Neural cell (in vitro differentiated cells): ENCODE data around the gene RNF213. TPM values are rescaled to one million over a fixed set of nuclear protein-coding genes. Genes with fewer than 3 reads are reported as not detected.

Experiments
- H2AFZ ChIP-seq: fragments of 200-600, 300-800 bp; sonication (generic), shearing (Covaris generic); 2 replicates; pipeline ENCODE4 v1.6.0; 2014; ENCODE audit warnings: low read depth, mild to moderate bottlenecking, antibody characterized with exemption, low read length, moderate library complexity
- H3F3A ChIP-seq: fragments of 200-600 bp; shearing (Covaris generic); 2 replicates; pipeline ENCODE4 v1.6.1; 2016; ENCODE audit warnings: mild to moderate bottlenecking, moderate library complexity, mixed read lengths, antibody characterized with exemption, low read length; ENCODE audit not compliant: insufficient read depth, poor library complexity, severe bottlenecking
- H3K27ac ChIP-seq: fragments of 200-600, 300-800 bp; sonication (generic), shearing (Covaris generic); 2 replicates; pipeline ENCODE4 v1.5.1; 2014; ENCODE audit warnings: mild to moderate bottlenecking, low read length, moderate library complexity
- H3K27me3 ChIP-seq: fragments of 300-800, 200-600 bp; sonication (generic), shearing (Covaris generic); 2 replicates; pipeline ENCODE4 v1.6.0; 2014; ENCODE audit warnings: mild to moderate bottlenecking, low read depth, low read length, moderate library complexity; ENCODE audit not compliant: insufficient read depth
- H3K36me3 ChIP-seq: fragments of 300-800, 200-600 bp; sonication (generic), shearing (Covaris generic); 2 replicates; pipeline ENCODE4 v1.5.1; 2014; ENCODE audit warnings: mild to moderate bottlenecking, antibody characterized with exemption, low read length, moderate library complexity; ENCODE audit not compliant: insufficient read depth
- H3K4me2 ChIP-seq: fragments of 300-800, 200-600 bp; sonication (generic), shearing (Covaris generic); 2 replicates; pipeline ENCODE4 v1.6.0; 2014; ENCODE audit warnings: mild to moderate bottlenecking, low read length
- H3K4me3 ChIP-seq: fragments of 300-800, 200-600 bp; sonication (generic), shearing (Covaris generic); 2 replicates; pipeline ENCODE4 v1.5.1; 2014; ENCODE audit warnings: mild to moderate bottlenecking, low read length, moderate library complexity
- H3K79me2 ChIP-seq: fragments of 200-600 bp; shearing (Covaris generic); replicated peaks from 2 replicates; pipeline ENCODE4 v1.6.0; 2014; ENCODE audit warnings: mild to moderate bottlenecking, low read length, moderate library complexity; ENCODE audit not compliant: insufficient read depth
- H3K9ac ChIP-seq: fragments of 300-800, 200-600 bp; sonication (generic), shearing (Covaris generic); 2 replicates; pipeline ENCODE4 v1.6.1; 2016; ENCODE audit warnings: mild to moderate bottlenecking, low read length, mixed read lengths
- H3K9me2 ChIP-seq: fragments of 200-600 bp; shearing (Covaris generic); 2 replicates; pipeline ENCODE4 v1.6.1; 2016; ENCODE audit warnings: mild to moderate bottlenecking, low read length, mixed read lengths; ENCODE audit not compliant: insufficient read depth
- H3K9me3 ChIP-seq: fragments of 200-600, 300-800 bp; sonication (generic), shearing (Covaris generic); 2 replicates; pipeline ENCODE4 v1.6.1; 2016; ENCODE audit warnings: mild to moderate bottlenecking, mixed run types, low read length, moderate library complexity, mixed read lengths
- H4K20me1 ChIP-seq: fragments of 200-600 bp; shearing (Covaris generic); 2 replicates; pipeline ENCODE4 v1.6.1; 2016; ENCODE audit warnings: mild to moderate bottlenecking, mixed run types; ENCODE audit not compliant: insufficient read depth
- CTCF ChIP-seq: fragments of 450-650 bp; IDR thresholded peaks from 2 replicates; pipeline ENCODE4 v1.5.1; 2014; ENCODE audit warnings: antibody characterized with exemption, mild to moderate bottlenecking, moderate library complexity; ENCODE audit not compliant: poor library complexity, severe bottlenecking
- EP300 ChIP-seq: fragments of 450-650 bp; conservative IDR thresholded peaks from 2 replicates; pipeline ENCODE4 v1.6.1; 2014; ENCODE audit warnings: antibody characterized with exemption, mild to moderate bottlenecking, moderate library complexity; ENCODE audit not compliant: poor library complexity, severe bottlenecking
- EZH2 ChIP-seq: fragments of 200-600, 300-800 bp; shearing (Covaris generic), sonication (generic); IDR thresholded peaks from 2 replicates; pipeline ENCODE4 v1.6.1; 2014; ENCODE audit warnings: antibody characterized with exemption, low read length, borderline replicate concordance, mild to moderate bottlenecking; ENCODE audit not compliant: insufficient read depth, poor library complexity, severe bottlenecking
- MXI1 ChIP-seq: fragments of 450-650 bp; conservative IDR thresholded peaks from 2 replicates; pipeline ENCODE4 v1.6.1; 2014; ENCODE audit warnings: antibody characterized with exemption, mild to moderate bottlenecking; ENCODE audit not compliant: poor library complexity, severe bottlenecking
- POLR2AphosphoS5 ChIP-seq: IDR thresholded peaks from 2 replicates; pipeline ENCODE4 v1.6.1; 2012
- RAD21 ChIP-seq: fragments of 450-650 bp; conservative IDR thresholded peaks from 2 replicates; pipeline ENCODE4 v1.6.1; 2014; ENCODE audit warnings: antibody characterized with exemption, mild to moderate bottlenecking, moderate library complexity
- SMC3 ChIP-seq: fragments of 450-650 bp; conservative IDR thresholded peaks from 2 replicates; pipeline ENCODE4 v1.6.1; 2014; ENCODE audit warnings: antibody characterized with exemption, mild to moderate bottlenecking, moderate library complexity; ENCODE audit not compliant: poor library complexity
- TAF1 ChIP-seq: IDR thresholded peaks from 2 replicates; pipeline ENCODE4 v1.6.1; 2012; ENCODE audit warnings: low read depth
- polyA plus RNA-seq: library from polyadenylated mRNA; depleted of rRNA; stranded (reverse); fragments of >200 nt; gene quantifications from 2 replicates; pipeline ENCODE4 v1.2.3, GENCODE V29; 2014
- TF ChIP-seq, protein P1 (sequence below): IDR thresholded peaks from 2 replicates; pipeline ENCODE4 v1.6.1; 2012; ENCODE audit warnings: borderline replicate concordance

Gene RNF213
- polyA plus RNA-seq, 1 donor from 2014 or later, result 1.5 TPM

GRCh38 chr17:80267391-80267790, 6.7 kb downstream of the RNF213 start:
- H4K20me1 ChIP-seq, result no peaks in the 10 kb centered on the region
- TF ChIP-seq EP300 (no peak), MXI1 (no peak), RAD21 (no peak), EZH2 (no peak), TAF1 (no peak), CTCF (no peak), POLR2AphosphoS5 (no peak), SMC3 (no peak)
- TF ChIP-seq, protein P1, sequence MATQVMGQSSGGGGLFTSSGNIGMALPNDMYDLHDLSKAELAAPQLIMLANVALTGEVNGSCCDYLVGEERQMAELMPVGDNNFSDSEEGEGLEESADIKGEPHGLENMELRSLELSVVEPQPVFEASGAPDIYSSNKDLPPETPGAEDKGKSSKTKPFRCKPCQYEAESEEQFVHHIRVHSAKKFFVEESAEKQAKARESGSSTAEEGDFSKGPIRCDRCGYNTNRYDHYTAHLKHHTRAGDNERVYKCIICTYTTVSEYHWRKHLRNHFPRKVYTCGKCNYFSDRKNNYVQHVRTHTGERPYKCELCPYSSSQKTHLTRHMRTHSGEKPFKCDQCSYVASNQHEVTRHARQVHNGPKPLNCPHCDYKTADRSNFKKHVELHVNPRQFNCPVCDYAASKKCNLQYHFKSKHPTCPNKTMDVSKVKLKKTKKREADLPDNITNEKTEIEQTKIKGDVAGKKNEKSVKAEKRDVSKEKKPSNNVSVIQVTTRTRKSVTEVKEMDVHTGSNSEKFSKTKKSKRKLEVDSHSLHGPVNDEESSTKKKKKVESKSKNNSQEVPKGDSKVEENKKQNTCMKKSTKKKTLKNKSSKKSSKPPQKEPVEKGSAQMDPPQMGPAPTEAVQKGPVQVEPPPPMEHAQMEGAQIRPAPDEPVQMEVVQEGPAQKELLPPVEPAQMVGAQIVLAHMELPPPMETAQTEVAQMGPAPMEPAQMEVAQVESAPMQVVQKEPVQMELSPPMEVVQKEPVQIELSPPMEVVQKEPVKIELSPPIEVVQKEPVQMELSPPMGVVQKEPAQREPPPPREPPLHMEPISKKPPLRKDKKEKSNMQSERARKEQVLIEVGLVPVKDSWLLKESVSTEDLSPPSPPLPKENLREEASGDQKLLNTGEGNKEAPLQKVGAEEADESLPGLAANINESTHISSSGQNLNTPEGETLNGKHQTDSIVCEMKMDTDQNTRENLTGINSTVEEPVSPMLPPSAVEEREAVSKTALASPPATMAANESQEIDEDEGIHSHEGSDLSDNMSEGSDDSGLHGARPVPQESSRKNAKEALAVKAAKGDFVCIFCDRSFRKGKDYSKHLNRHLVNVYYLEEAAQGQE, result no peak
- no peaks in the 10 kb centered on the region for H3K36me3 ChIP-seq
- no peak overlapping the region for H3K4me2 ChIP-seq
- no peaks in the 10 kb centered on the region for H3F3A ChIP-seq
- no peak overlapping the region for H3K9ac ChIP-seq
- H2AFZ ChIP-seq, result no peak overlapping the region
- no peaks in the 10 kb centered on the region for H3K9me2 ChIP-seq
- H3K79me2 ChIP-seq, result no peaks in the 10 kb centered on the region
- H3K27me3 ChIP-seq, result no peaks in the 10 kb centered on the region
- H3K4me3 ChIP-seq, result no peak overlapping the region
- no peaks in the 10 kb centered on the region for H3K9me3 ChIP-seq
- H3K27ac ChIP-seq, result no peak overlapping the region

DNA sequence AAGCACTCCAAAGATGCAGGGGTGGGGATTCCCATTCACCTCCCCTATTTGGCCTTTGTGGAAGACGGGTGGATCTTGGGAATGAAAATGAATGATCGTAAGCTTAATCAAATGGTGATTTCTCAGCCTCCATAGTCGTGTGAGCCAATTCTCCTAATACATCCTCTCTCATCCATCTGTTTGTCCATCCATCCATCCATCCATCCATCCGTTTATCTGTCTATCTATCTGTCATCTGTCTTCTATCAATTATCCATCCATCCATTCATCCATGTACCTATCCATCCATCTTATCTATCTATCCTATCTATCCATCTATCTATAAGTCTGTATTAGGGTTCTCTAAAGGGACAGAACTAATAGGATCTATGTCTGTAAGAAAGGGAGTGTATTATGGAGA, 7.8 kb downstream of the RNF213 start:
- H4K20me1 ChIP-seq, result no peaks in the 10 kb centered on the region
- H3K27me3 ChIP-seq, result no peaks in the 10 kb centered on the region
- no peaks in the 10 kb centered on the region for H3K9me2 ChIP-seq
- H3K79me2 ChIP-seq, result no peaks in the 10 kb centered on the region
- no peaks in the 10 kb centered on the region for H3K9me3 ChIP-seq
- H3K9ac ChIP-seq, result no peak overlapping the region
- no peaks in the 10 kb centered on the region for H3F3A ChIP-seq
- H3K27ac ChIP-seq, result no peak overlapping the region
- no peak for TF ChIP-seq POLR2AphosphoS5
- TF ChIP-seq CTCF, result no peak
- no peak for TF ChIP-seq MXI1
- TF ChIP-seq SMC3, result no peak
- H3K36me3 ChIP-seq, result no peaks in the 10 kb centered on the region
- H2AFZ ChIP-seq, result no peak overlapping the region
- H3K4me3 ChIP-seq, result no peak overlapping the region
- H3K4me2 ChIP-seq, result no peak overlapping the region
